GM12864 (cell line): ENCODE results near the gene DIS3L2.

Source experiments
- DNase-seq: peaks from one replicate; pipeline ENCODE4 v3.0.0-alpha.2; 2011; ENCODE audit warnings: low read depth
- H3K4me3 ChIP-seq: 2 replicates; pipeline ENCODE4 v1.5.1; 2011; ENCODE audit warnings: mild to moderate bottlenecking, low read depth, low read length, control low read depth
- TF ChIP-seq, protein P1 (sequence below): IDR thresholded peaks from 2 replicates; pipeline ENCODE4 v1.5.1; 2011; ENCODE audit warnings: low read depth, mild to moderate bottlenecking, moderate library complexity, low read length, control low read depth, inconsistent platforms; ENCODE audit errors: missing control alignments

DIS3L2 gene

DNA sequence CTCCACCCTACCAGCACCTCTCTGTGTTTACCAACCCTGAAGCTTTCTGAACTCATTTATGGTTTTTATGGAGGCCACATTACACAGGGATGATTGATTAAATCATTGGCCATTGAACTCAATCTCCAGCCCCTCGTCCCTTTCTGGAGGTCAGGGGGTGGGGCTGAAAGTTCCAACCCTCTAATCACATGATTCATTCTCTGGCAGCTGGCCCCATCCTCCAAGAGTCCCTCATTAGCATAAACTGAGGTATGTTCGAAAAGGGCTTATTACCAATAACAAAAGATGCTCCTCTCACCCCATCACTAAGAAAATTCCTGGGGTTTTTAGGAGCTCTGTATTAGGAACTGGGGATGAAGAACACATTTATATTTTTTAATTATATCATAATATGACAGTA is 92.3 kb downstream of the DIS3L2 start:
- H3K4me3 ChIP-seq = no peak overlapping the region
- TF ChIP-seq, protein P1, sequence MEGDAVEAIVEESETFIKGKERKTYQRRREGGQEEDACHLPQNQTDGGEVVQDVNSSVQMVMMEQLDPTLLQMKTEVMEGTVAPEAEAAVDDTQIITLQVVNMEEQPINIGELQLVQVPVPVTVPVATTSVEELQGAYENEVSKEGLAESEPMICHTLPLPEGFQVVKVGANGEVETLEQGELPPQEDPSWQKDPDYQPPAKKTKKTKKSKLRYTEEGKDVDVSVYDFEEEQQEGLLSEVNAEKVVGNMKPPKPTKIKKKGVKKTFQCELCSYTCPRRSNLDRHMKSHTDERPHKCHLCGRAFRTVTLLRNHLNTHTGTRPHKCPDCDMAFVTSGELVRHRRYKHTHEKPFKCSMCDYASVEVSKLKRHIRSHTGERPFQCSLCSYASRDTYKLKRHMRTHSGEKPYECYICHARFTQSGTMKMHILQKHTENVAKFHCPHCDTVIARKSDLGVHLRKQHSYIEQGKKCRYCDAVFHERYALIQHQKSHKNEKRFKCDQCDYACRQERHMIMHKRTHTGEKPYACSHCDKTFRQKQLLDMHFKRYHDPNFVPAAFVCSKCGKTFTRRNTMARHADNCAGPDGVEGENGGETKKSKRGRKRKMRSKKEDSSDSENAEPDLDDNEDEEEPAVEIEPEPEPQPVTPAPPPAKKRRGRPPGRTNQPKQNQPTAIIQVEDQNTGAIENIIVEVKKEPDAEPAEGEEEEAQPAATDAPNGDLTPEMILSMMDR = no peak
- DNase-seq = no peak

- no peak for DNase-seq
- no peak overlapping the region for H3K4me3 ChIP-seq
- TF ChIP-seq, protein P1 = no peak
These were observed 96.8 kb downstream of the DIS3L2 start for GRCh38 chr2:232058063-232058877.

GRCh38 chr2:232058931-232059330 is 97.4 kb downstream of the DIS3L2 start:
- TF ChIP-seq, protein P1 = no peak
- H3K4me3 ChIP-seq = no peak overlapping the region
- DNase-seq = no peak

GRCh38 chr2:232061265-232061664 is 99.8 kb downstream of the DIS3L2 start:
- DNase-seq = no peak
- no peak overlapping the region for H3K4me3 ChIP-seq

GRCh38 chr2:232073026-232073425 is 111.5 kb downstream of the DIS3L2 start:
- DNase-seq = no peak
- H3K4me3 ChIP-seq = no peak overlapping the region
- TF ChIP-seq, protein P1 = no peak

More at GRCh38 chr2:232061265-232061664, 99.8 kb downstream of the DIS3L2 start:
- TF ChIP-seq, protein P1 = no peak

DNA sequence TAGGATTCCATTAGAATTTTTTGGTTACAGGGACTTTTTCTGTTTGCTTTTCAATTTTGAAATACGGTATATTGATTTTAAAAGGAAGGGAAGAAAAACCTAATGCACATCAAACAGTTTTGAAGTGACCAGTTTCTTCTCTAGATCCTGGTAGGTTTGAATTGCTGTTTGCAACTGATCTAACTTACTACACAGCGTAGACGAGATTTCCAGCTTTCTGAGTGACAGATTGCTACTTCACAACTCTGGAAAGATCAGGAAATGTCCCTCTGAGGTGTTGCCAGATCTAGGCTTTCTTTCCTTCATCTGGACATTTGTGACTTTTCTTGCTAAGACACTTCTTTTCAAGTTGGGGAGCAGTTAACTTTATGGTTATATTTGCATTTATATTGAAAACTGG is 112.2 kb downstream of the DIS3L2 start:
- H3K4me3 ChIP-seq = no peak overlapping the region
- no peak for DNase-seq

GRCh38 chr2:232075080-232075479 is 113.6 kb downstream of the DIS3L2 start:
- no peak for DNase-seq
- TF ChIP-seq, protein P1 = no peak
- H3K4me3 ChIP-seq = no peak overlapping the region

More for the DNA sequence above, 112.2 kb downstream of the DIS3L2 start:
- TF ChIP-seq, protein P1 = no peak
